ENCODE results near the gene WDR53. TPM values are rescaled to one million over a fixed set of nuclear protein-coding genes. Genes with fewer than 3 reads are reported as not detected.
"Not testable (repeated sequence)": the region's sequence is repeated elsewhere in the genome, so short reads cannot be mapped to it uniquely, and the experiment has no call there.

WDR53 gene
- total and polyA plus RNA-seq, 9 of the 15 experiments (the other 6 are each of a cell fraction or from before 2014, with no cell fraction given), result 13.0 to 34.5 (median 20.9) TPM

DNA sequence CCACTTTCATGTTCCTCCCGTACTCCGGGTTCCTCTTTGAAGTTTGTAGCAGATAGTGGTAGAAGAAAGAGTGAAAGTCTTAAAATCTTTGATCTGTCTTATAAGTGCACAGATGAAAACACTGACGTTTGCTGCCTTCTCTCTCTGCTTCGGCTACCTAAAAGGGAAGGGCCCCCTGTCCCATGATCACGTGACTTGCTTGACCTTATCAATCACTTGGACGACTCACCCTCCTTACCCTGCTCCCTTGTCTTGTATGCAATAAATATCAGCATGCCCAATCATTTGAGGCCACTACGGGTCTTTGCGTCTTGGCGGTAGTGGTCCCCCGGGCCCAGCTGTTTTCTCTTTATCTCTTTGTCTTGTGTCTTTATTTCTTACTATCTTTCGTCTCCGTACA is 47.1 kb downstream of the WDR53 start (continued):
- TF ChIP-seq FOSL1 (tag; conservative IDR thresholded peaks at IDR 0.05) (0 out of 2 replicates have a peak, but pooled peaks have one; percentile 20), MEIS2 (IDR thresholded peaks at IDR 0.05; ENCODE audit: partially characterized antibody) (peak; percentile 30), TOE1 (IDR thresholded peaks at IDR 0.05; ENCODE audit: borderline replicate concordance) (peak; percentile 92), CBFA2T2 (conservative IDR thresholded peaks at IDR 0.05) (peak; percentile 66)
- TF ChIP-seq, protein P1, sequence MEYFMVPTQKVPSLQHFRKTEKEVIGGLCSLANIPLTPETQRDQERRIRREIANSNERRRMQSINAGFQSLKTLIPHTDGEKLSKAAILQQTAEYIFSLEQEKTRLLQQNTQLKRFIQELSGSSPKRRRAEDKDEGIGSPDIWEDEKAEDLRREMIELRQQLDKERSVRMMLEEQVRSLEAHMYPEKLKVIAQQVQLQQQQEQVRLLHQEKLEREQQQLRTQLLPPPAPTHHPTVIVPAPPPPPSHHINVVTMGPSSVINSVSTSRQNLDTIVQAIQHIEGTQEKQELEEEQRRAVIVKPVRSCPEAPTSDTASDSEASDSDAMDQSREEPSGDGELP (CRISPR knock-in tag; IDR thresholded peaks at IDR 0.05; ENCODE audit: borderline replicate concordance), result 0 out of 2 replicates have a peak, but pooled peaks have one; percentile 22
- TF ChIP-seq, protein P2, sequence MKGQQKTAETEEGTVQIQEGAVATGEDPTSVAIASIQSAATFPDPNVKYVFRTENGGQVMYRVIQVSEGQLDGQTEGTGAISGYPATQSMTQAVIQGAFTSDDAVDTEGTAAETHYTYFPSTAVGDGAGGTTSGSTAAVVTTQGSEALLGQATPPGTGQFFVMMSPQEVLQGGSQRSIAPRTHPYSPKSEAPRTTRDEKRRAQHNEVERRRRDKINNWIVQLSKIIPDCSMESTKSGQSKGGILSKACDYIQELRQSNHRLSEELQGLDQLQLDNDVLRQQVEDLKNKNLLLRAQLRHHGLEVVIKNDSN (CRISPR knock-in tag; IDR thresholded peaks at IDR 0.05), result peak; percentile 80
- not testable (repeated sequence) for TF ChIP-seq TOE1 (CRISPR knock-in tag; IDR thresholded peaks at IDR 0.05; ENCODE audit: borderline replicate concordance, low read depth)

DNA sequence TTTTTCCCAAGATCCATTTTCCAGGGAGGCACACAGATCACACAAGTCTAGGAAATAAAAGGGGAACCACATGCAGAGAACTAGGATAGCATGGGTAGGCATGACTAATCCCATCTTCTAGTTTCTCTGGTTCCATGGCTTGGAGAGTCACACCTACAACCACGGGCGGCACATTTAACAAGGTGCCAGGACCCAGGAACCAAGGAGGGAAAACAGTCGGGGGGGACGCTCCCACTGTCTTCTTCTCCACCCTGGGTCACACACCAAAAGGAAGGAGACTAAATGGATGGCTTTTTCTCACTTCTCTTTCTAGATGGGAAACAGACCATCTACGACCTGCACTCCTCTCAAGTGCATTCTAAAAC is 48.7 kb downstream of the WDR53 start:
- no peak for FAIRE-seq
- 66% methylated on average over 5 of the region's 5 CpGs for WGBS (ENCODE audit: insufficient coverage, low coverage, missing lambda C conversion rate)
- ATAC-seq, result no peak
- ChIA-PET POLR2A (interaction anchor here (0.6 to 1.5 kb wide), 2 partner anchors 9 to 441 kb away, joined by 3 read pairs; no protein-coding TSS in a partner anchor), CTCF (ENCODE audit: low intra/inter-chr PET ratio) (interaction anchor here (0.7 to 2.2 kb wide), 6 partner anchors 33 to 494 kb away, joined by 3 to 23 read pairs (median 6); no protein-coding TSS in a partner anchor)
- H3K79me2 ChIP-seq (ENCODE audit: control insufficient read depth, insufficient read depth, low read length), result no peaks in the 10 kb centered on the region
- no TSS peak for BruUV-seq (replicated peaks)
- no peak overlapping the region for H3K4me2 ChIP-seq (ENCODE audit: insufficient read depth, low read length)
- H3K27ac ChIP-seq (ENCODE audit: extremely low read depth, low read depth, low read length), result no peak overlapping the region
- no peaks in the 10 kb centered on the region for H3K9me1 ChIP-seq (ENCODE audit: control insufficient read depth, insufficient read depth, low read length)
- H3K27me3 ChIP-seq (ENCODE audit: control insufficient read depth in 2 of 2, insufficient read depth in 2 of 2, low read length in 2 of 2), result no peaks in the 10 kb centered on the region
- H2AFZ ChIP-seq (ENCODE audit: low read depth, low read length), result peak overlapping the region; percentile 96
- H3K4me3 ChIP-seq, result no peak overlapping the region
- DNase-seq (ENCODE audit: extremely low read depth in 1 of 4, low spot score in 3 of 4), result no peak
- intact Hi-C loops (cut with micrococcal nuclease), result loop anchor here (1.0 to 10.0 kb wide), 11 partner anchors 19 to 665 kb away; partner anchors contain the start of genes NCBP2, TFRC and TM4SF19
- H3K4me1 ChIP-seq (replicated peaks in 1 of 2; ENCODE audit: control insufficient read depth in 2 of 2, insufficient read depth in 2 of 2, low read length in 2 of 2), result peaks cover 11 to 46% of the 10 kb centered on the region in 2 experiments
- peak overlapping the region in 1 of 2 experiments; percentile 22; a peak in 1 of 4 replicates for H3K9ac ChIP-seq (ENCODE audit: insufficient read depth in 1 of 2, low read depth in 2 of 2, low read length in 2 of 2)
- H3K9me3 ChIP-seq (replicated peaks; ENCODE audit: control insufficient read depth, insufficient read depth, low read depth, low read length), result no peaks in the 10 kb centered on the region
- no peaks in the 10 kb centered on the region for H4K20me1 ChIP-seq (replicated peaks; ENCODE audit: control insufficient read depth, insufficient read depth, low read length)
- no peaks in the 10 kb centered on the region for H3K36me3 ChIP-seq (ENCODE audit: control insufficient read depth, insufficient read depth, low read length)
- in situ Hi-C loops (cut with MboI), result loop anchor here (5.0 to 25.0 kb wide), 4 partner anchors 267 to 807 kb away; partner anchors contain the start of gene MUC20
- TF ChIP-seq, protein P3, sequence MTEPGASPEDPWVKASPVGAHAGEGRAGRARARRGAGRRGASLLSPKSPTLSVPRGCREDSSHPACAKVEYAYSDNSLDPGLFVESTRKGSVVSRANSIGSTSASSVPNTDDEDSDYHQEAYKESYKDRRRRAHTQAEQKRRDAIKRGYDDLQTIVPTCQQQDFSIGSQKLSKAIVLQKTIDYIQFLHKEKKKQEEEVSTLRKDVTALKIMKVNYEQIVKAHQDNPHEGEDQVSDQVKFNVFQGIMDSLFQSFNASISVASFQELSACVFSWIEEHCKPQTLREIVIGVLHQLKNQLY (CRISPR knock-in tag; conservative IDR thresholded peaks at IDR 0.05), result no peak
- no peak for TF ChIP-seq MECOM (CRISPR knock-in tag; IDR thresholded peaks at IDR 0.05)
